AG09309 (cell line): ENCODE results near the gene GRID1.

Experiments
- DNase-seq: peaks from one replicate; pipeline ENCODE4 v3.0.0-alpha.2; 2010; ENCODE audit warnings: low read depth
- H3K4me3 ChIP-seq: 2 replicates; pipeline ENCODE4 v1.5.1; 2011; ENCODE audit warnings: mild to moderate bottlenecking, low read depth, low read length, moderate library complexity; ENCODE audit not compliant: control insufficient read depth
- CTCF ChIP-seq: IDR thresholded peaks from 2 replicates; pipeline ENCODE4 v1.5.1; 2011; ENCODE audit warnings: mild to moderate bottlenecking, low read depth, low read length, inconsistent platforms; ENCODE audit not compliant: insufficient read depth, control insufficient read depth; ENCODE audit errors: missing control alignments

Gene GRID1

GRCh38 chr10:86218160-86218559 lies 148.4 kb downstream of the GRID1 start:
- no peak for DNase-seq
- TF ChIP-seq CTCF = no peak
- H3K4me3 ChIP-seq = no peak overlapping the region

DNA sequence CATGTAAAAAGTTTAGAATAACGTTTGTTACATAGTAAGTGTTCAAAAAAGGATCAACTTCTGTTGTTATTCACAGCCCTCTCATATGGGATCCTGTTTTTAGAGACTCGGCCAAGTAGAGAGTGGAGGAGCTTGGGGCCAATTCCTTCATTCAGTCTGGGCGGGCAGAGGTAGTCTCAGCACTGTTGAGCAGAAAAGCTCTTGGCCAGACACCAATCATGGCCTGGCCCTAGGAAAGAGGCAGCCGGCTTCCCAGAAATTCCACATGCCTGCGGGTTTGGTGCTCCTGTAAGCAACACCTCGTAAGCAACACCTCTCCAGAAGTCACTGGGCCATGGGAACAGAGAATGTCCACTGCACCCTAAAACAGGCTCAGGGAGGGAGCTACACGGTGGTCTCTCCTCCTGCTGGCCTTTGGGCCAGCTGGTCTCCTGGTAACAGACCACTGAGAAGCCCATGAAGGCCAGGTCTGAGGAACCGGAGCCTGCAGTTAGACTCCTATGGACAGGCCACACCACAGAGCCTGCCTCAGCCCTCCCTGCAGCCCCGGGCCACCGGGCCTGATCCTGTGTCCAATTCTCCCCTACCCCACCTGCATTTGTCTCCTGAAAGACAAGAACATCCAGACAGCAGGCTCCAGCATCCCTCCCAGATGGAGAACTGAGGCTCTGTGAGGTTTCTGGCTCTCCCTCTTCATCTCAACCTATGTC lies 149.1 kb downstream of the GRID1 start:
- no peak for DNase-seq
- no peak overlapping the region for H3K4me3 ChIP-seq
- no peak for TF ChIP-seq CTCF

DNA sequence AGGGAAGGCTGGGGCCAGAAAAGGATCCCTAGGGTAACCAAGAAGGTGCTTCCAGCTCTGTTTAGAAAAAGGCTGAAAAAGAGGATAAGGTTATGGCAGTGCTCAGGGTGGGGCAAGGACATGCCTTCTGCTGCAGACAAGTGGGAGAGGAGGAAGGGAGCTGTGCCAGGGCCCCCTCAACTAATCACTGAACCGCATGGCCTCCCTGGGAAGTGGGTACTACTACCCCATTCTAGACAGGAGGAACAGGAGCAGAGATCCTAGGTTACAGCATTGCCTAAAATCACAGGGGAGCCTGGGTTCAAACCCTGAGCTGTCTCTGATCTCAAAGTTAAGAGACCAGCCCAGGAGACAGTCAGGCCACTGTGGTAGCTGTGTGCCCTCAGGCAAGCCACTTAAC lies 149.7 kb downstream of the GRID1 start:
- TF ChIP-seq CTCF = no peak
- DNase-seq = no peak
- H3K4me3 ChIP-seq = no peak overlapping the region

GRCh38 chr10:86215712-86216111 lies 150.9 kb downstream of the GRID1 start:
- no peak overlapping the region for H3K4me3 ChIP-seq
- no peak for TF ChIP-seq CTCF
- DNase-seq = no peak

DNA sequence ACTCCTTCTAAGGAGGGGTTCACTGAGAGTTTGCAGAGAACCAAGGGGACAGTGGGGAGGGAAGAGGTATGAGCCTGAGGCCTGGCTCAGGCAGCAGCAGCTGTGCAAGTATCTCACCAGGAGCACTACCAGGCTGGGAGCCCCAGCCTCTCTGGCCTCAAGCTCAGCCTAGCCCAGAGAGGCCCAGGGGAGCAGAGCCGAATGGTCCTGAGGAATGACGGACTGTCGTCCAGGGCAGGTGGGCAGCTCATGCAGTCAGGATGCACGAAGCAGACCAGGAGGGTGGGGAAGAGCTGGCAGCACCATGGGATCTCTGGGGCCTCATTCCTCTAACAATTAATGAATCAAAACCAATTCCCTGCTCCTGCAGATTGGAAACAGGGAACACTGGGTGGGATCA lies 151.5 kb downstream of the GRID1 start:
- no peak overlapping the region for H3K4me3 ChIP-seq
- no peak for DNase-seq
- TF ChIP-seq CTCF = no peak

DNA sequence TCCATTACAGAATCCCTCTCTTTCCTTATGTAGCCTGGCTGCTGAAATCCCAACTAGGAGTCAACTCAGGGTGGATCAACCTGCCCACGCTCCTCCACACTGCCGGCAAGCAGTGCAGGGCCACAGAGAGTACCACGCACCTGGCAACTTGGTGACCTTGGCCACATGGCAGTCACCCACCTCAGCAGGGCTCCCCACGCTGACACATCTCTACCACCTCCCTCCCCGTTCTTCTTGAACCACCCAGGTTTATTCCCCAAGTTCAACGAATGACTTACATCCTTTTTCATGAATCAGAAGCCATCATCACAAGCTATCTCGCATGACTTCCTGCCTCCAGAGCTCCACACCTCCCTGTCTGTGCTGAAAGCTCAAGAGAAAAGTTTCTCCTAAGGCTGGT lies 153.4 kb downstream of the GRID1 start:
- no peak overlapping the region for H3K4me3 ChIP-seq
- no peak for DNase-seq
- TF ChIP-seq CTCF = no peak

GRCh38 chr10:86212391-86212700 lies 154.2 kb downstream of the GRID1 start:
- no peak overlapping the region for H3K4me3 ChIP-seq
- TF ChIP-seq CTCF = no peak
- DNase-seq = no peak
